GM23338 (cell line): ENCODE measurements around the gene SMC5.

Experiments used
- CTCF ChIP-seq, 2 experiments: fragments of 200-600 bp in 1 of 2; sonication (generic) in 1 of 2; conservative IDR thresholded peaks; 2 replicates each; pipeline versions ENCODE4 v1.5.1 to v1.6.1; 2016 to 2017; ENCODE audit warnings: antibody characterized with exemption in 2 of 2, low read depth in 2 of 2, mild to moderate bottlenecking in 2 of 2, moderate library complexity in 1 of 2
- ETS1 ChIP-seq: IDR thresholded peaks from 2 replicates; pipeline ENCODE4 v1.6.1; 2016; ENCODE audit warnings: antibody characterized with exemption
- JUNB ChIP-seq: IDR thresholded peaks from one replicate; pipeline ENCODE4 v1.6.1; 2016; ENCODE audit warnings: antibody characterized with exemption; ENCODE audit not compliant: unreplicated experiment
- REST ChIP-seq: IDR thresholded peaks from one replicate; pipeline ENCODE4 v1.6.1; 2018; ENCODE audit warnings: antibody characterized with exemption; ENCODE audit not compliant: unreplicated experiment

- TF ChIP-seq CTCF (conservative IDR thresholded peaks at IDR 0.05; ENCODE audit: low read depth in 2 of 2) (no peak), JUNB (no peak), REST (no peak), ETS1 (no peak)
These were observed 116.3 kb downstream of the SMC5 start for GRCh38 chr9:70374962-70375618.
